Activated CD8-positive, alpha-beta memory T cell treated with anti-CD3 and anti-CD28 coated beads, Interleukin-2, amount 50 U/mL, for 4 hours (primary cell): ENCODE data around the gene CEBPB.
"Not testable (repeated sequence)": the region's sequence is repeated elsewhere in the genome, so short reads cannot be mapped to it uniquely, and the experiment has no call there.

Experiments
- DNase-seq: peaks from one replicate; pipeline ENCODE4 v3.0.0-alpha.2; 2020

The CEBPB gene

GRCh38 chr20:50190251-50191064 is at the start of gene CEBPB:
Gene CEBPB, plus strand, starts transcription at chr20:50190830. Its CDS starts 204 bp downstream, at chr20:50191034.
- peak; percentile 86 for DNase-seq

GRCh38 chr20:50141018-50141675 is 49.5 kb upstream of the CEBPB start:
- no peak for DNase-seq

GRCh38 chr20:50141811-50142561 is 48.6 kb upstream of the CEBPB start:
- DNase-seq, result no peak

GRCh38 chr20:50142812-50143211 is 47.8 kb upstream of the CEBPB start:
- no peak for DNase-seq

- no peak for DNase-seq
Observed at GRCh38 chr20:50144362-50144761, 46.3 kb upstream of the CEBPB start.

GRCh38 chr20:50145566-50145965 is 45.1 kb upstream of the CEBPB start:
- no peak for DNase-seq

GRCh38 chr20:50146214-50146613 is 44.4 kb upstream of the CEBPB start:
- no peak for DNase-seq

- DNase-seq, result peak; percentile 75
Observed at GRCh38 chr20:50146732-50147662, 43.6 kb upstream of the CEBPB start.

- no peak for DNase-seq
Observed at GRCh38 chr20:50149481-50150254, 41.0 kb upstream of the CEBPB start.

GRCh38 chr20:50151034-50151743 is 39.4 kb upstream of the CEBPB start:
- no peak for DNase-seq

GRCh38 chr20:50152394-50153152 is 38.1 kb upstream of the CEBPB start:
- no peak for DNase-seq

- no peak for DNase-seq
Observed at GRCh38 chr20:50153153-50153499, 37.5 kb upstream of the CEBPB start.

GRCh38 chr20:50153500-50154377 is 36.9 kb upstream of the CEBPB start, which contains the start of gene PEDS1:
Gene PEDS1, minus strand, starts transcription at chr20:50153723. Its CDS starts 86 bp downstream, at chr20:50153637.
- peak; percentile 80 for DNase-seq

- not testable (repeated sequence) for DNase-seq
Observed at GRCh38 chr20:50161494-50161893, 29.1 kb upstream of the CEBPB start.

GRCh38 chr20:50163570-50164317 is 26.9 kb upstream of the CEBPB start:
- DNase-seq, result no peak

GRCh38 chr20:50165684-50166554 is 24.7 kb upstream of the CEBPB start:
- DNase-seq, result peak; percentile 85

- peak; percentile 87 for DNase-seq
Observed at GRCh38 chr20:50169329-50169823, 21.3 kb upstream of the CEBPB start.
